SKM-1 treated with dmso at 0.1 percent for 144 hours (cell line): ENCODE measurements around the gene ARHGAP26.
"Not testable (repeated sequence)": the region's sequence is repeated elsewhere in the genome, so short reads cannot be mapped to it uniquely, and the experiment has no call there.

Experiments
- DNase-seq: peaks from one replicate; lab custom pipeline; 2025; ENCODE audit not compliant: unreplicated experiment; lab: John Stamatoyannopoulos, UW

Gene ARHGAP26

DNA sequence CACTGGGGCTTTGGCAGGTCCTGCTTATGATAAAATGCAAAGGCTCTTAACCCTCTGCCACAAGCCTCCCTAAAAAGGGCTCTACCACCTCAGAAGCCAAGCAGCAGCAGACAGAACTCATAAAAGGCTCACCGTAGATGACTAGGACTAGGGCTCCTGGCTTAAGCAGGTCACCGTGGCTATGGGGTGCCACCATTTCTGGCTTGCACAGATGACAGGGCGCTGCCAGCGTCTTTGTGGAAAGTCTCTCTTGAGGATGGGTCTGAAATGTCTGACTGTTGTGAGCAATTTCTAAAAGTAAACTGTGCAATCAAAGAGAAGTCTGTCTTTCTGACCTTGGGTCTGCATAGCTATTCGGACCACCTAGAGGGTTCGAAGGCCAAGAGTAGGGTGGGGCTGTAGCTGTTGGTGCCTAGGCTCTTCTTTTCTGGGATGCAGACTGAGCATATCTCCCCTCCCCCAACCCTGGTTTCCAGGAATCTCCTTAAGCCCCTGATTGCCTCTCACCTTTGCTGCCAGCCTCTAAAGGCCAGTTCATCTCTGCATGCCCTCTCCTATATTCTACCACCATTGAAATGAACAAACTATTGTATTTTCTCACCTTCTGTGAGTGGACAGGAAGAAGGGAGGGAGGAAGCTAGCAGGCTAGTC lies 307.4 kb downstream of the ARHGAP26 start:
- DNase-seq, result no peak

DNA sequence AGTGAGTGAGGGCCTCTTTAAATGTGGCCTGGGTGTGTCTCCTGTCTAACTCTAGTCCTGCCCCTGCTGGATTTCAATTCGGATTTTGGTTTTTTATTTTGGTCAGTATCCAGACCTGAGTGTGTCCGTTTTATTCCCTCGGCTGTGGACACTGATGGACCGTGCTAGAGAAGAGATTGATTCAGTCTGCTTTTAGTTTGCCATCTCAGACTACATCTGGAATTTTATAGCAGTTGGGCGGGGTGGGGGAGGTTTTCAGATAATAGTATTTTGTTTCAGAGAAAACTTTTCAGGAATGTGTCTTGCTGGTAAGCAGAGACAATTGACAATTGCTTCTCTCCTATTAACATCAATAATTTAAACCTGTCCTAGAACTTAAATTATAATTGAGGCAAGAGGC lies 308.1 kb downstream of the ARHGAP26 start:
- no peak for DNase-seq

DNA sequence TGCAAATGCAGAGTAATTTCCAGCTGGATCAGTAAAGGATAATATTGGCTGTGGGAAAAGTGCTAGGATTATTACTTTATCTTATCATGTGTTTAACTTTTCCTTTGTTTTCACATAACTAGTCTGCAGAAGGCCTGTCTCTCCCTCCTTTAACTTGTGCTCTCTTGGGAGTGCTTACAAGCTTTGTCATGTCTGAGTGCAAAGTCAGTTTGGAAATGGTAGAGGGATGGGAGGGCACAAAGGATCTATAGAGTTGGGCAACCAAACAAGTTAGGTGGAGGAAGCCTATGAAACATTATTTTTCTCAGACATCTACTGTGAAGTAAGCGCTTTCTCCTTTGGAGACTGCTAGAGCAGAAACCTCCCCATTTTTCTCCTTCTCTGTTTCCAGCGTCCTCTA lies 308.8 kb downstream of the ARHGAP26 start:
- no peak for DNase-seq

DNA sequence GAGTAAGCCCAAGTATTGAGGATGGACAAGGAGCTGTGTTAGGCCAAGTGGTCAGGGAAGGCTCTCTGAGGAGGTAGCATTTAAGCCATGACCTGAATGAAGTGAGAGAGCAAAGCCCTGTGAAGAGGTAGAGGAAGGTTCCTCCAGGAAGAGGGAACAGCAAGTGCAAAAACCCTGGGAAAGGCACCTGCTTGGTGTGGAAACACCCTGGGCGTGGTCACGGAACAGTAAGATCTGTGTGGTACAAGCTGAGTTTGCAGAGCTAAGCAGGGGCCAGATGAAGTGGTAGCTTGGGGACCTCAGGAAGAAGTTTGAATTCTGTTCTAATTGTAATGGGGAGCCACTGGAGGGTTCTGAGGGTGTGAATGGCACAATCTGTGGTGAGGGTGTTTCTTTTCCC lies 310.2 kb downstream of the ARHGAP26 start:
- DNase-seq, result no peak

DNA sequence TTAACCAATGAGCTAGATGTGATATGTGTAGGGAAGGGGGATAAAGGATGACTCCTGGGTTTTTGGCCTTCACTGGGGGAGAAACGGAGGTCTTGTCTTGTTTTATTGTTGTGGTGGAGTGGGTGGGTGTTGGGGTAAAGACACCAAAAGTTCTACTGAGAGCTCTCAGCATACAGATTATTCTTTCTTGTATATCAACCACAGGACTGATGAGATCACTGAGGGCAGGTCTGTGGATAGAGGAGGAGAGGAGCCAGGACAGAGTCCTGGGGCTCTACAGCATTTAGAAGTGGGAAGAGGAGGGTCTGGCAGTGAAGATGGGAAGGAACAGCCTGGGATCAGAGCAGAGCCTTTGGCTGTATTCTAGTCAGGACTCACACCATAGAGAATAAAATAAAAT lies 310.8 kb downstream of the ARHGAP26 start:
- no peak for DNase-seq

DNA sequence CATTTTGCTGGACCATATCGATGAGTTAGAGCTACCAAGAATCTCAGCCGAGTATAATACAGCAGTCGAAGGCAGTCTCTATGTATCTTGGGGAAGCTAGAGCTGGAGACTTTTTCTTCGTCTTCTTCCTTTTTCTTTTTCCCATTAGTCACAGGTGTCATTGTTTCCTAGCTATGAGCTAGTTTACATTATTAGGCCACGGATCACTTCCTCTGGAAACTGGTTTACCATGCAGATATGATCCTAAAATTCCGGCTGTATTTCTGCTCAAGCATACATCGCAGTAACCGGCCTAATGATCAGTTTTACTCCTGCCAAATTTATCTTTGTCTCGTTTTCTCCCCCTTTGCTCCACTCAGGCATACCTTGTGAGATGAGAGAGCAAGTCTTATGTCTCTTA lies 312.8 kb downstream of the ARHGAP26 start:
- DNase-seq, result no peak

DNA sequence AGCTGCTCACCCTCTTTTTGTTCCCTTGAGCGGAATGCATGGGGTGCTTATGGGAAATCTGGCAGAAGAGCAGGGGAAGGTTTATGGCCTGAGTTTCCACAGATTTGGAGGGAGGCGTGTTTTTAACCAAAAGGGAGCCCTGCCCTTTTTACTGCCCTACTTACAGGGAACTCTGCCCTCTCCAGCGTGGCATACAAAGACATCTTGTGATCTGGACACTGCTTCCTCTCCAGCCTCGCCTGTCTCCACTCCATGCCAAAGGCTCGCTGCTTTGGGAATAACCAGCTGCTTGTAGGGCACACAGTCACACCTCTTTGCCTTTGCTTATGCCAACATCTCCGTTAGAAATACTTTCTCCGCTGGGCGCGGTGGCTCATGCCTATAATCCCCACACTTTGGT lies 314.2 kb downstream of the ARHGAP26 start:
- DNase-seq, result no peak

DNA sequence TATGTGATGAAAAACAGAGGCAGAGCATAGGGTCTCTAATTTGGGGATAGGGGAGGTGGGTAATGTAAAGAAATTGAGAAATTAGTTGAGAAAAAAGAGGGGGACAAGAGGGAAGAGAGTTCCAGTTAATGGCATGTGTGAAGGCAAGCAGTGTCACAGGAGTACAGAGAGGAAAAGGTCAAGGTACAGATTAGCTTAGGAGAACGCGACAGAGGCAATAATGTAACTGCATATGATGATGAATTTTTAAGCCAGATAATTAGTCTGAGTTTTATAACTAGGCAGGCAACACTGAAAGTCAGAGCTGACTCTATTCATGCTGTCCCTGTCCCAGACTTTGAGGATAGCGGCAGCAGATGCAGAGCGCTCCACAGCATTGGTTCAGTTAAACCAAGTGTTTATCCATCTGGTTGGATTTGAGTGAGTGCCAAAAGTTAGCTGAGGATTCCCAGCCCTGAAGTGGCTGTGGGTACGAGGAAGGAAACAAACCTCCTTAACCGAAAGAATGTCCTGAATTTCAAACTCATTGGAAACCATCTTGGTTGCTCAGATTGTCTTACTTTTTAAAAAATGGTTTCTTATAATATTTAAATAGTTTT lies 315.2 kb downstream of the ARHGAP26 start:
- no peak for DNase-seq

DNA sequence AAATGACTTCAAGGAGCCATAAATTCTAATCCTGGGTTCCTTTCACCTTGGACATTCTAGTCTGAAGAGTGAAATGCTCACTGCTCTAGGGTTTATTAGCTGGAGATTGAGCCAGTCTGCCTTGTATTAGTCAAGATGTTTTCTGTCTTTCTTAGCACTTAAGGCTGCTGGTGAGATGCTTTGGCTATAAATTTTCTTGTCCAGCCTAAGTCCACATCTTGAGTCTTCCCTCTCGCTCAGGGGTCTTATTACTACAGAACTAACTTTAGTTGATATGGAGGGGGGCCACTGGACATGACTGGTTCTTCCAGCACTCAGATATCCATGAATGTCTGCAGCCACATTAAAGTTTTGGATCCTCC lies 316.4 kb downstream of the ARHGAP26 start:
- DNase-seq, result no peak

DNA sequence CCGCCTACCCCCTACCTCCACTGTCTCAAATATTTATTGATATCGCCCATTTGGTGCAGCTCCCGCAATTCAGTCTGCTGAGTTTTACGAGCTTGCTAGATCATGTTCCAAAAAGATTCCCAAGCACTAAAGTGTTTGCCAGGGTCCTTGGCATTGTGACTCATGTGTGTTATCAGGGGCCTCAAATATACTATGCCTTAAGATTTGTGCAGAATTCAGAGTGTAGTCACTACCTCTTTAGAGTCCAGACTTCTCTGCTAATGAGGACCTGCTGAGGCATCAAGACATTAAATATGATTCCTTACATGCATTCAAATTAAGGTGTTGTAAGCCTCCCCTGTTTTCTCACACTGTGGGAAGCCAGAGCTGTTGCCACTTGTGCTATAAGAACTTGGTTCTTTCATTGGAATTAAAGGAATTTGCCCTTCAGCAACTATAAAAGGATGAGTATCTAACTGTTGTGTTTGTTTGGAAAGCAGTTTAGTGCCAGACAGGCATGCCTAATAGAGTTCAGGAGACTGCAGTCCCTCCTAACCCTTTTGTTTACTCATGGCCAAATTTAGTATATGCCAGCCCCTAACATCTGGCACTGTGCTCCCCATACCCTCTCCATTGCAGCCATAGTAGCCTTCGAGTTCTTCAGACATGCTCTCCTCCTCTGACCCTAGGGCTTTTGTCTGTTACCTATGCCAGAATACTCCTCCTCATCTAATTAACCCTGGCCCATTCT lies 316.9 kb downstream of the ARHGAP26 start:
- no peak for DNase-seq

DNA sequence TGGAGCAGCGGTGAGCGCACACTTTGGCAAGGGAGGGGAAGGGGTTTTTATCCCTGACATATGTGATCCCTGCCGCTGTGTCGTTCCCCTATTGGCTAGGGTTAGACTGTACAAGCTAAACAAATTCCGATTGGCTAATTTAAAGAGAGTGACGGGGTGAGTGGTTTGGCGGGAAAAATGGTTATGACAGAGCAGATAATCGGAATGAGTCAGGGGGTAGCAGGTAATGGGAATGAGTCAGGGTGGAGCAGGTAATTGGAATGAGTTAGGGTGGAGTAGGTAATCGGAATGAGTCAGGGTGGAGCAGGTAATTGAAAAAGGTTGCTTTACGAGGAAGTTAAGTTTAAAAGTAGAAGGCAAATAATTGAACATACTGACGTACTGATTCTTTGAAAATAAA lies 318.5 kb downstream of the ARHGAP26 start:
- DNase-seq, result not testable (repeated sequence)

DNA sequence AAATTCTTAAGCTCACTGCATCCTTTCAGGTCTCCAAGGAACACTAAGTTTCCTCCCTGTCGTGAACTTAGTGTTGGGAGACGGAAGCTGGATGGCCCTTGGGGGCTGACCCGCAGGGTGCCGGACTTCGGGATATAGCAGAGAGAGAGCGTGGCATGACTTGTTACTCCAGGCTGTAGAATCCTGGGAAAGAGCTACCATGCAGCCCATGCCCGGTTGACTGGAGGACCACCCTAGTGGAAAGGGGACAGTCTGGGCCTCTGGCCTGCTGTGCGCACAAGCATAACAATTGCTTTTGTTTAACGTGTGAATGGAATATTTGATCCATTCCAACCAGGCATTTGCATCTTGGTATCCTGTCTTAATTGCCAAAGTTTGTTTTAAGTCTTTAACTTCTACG lies 319.9 kb downstream of the ARHGAP26 start:
- DNase-seq, result not testable (repeated sequence)

DNA sequence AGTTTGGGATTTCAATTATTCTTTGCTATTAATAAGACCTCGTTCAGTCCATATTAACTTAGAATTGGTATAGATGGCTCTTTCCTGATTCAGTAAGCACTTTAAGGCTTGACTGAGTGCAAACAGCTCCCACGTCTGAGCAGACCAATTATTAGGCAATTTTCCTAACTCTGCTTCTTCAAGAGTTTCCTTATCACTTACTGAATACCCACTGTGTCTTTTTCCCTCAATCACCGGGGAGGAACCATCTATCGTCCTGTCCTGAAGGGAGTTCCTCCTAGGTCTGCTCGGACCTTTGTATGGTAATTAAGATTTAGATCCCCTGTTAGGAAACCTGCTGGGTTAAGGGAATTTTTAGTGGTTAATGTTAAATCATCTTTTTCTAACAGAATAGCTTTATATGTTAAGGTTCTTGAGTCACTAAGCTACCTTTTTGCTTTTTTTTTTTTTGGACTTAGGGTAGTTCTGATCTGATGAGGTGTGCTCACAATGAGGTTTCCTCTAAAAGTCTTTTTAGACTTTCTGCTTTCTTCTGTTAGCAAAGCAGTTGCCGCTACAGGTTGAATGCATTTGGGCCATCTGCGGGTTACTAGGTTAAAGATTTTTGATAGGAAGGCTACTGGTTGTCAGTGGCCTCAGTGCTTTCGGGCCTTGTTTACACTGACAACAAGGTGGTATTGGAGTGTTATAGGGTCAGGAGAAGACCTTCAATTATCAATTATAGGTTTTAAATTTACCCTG lies 322.7 kb downstream of the ARHGAP26 start:
- not testable (repeated sequence) for DNase-seq

DNA sequence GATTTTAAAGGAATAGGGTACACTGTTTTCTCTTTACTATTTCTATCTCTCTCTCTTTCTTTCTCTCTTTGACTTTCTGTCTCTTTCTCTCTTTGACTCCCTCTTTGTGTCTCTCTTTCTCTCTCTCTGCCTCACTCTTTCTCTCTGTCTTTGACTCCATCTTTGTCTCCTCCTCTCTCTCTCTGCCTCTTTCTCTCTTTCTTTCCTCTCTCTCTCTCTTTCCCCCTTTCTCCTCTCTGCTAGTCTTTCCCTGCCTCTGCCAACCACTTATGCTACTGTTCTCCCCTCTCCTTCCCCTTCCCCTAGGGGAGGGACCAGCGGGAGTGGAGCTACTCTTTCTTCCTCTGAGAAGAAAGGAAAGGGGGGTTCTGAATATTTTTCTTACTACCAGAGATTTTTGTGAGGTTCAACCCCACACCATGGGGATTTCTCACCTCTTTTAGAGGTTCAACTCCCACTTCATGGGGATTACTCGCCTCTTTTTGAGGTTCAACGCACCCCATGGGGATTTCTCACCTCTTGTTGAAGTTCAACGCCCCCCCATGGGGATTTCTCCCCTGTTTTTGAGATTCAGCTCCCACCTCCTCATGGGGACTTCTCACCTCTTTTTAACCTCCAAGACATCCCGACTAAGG lies 323.4 kb downstream of the ARHGAP26 start:
- no peak for DNase-seq

DNA sequence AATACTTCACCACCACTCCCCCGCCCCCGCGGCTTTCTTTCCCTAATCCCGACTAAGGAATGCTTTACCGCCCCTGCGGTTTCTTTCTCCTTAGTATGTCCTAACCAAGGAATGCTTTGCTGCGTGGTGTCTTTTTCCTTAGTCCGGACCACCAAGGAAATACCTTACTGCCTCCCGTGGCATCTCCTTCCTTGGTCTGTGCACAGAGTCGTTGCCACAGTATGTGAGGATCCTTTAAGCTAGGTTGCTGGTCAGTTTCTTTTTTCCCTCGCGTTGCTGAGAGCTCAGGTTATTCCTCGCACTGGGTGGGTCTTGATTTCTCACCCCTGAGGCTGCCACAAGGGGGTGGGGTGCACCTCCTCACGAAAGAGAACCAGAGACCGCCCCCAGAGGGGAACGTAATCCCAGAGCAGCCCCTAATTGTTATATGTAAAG lies 323.9 kb downstream of the ARHGAP26 start:
- DNase-seq, result no peak

DNA sequence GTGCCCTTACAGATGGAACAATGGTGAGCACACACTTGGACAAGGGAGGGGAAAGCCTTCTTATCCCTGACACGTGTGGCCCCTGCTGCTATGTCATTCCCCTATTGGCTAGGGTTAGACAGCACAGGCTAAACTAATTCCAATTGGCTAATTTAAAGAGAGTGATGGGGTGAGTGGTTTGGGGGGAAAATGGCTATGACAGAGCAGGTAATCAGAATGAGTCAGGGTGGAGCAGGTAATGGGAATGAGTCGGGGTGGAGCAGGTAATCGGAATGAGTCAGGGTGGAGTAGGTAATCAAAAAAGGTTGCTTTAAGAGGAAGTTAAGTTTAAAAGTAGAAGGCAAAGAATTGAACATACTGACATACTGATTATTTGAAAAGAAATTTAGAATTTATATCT lies 324.4 kb downstream of the ARHGAP26 start:
- DNase-seq, result not testable (repeated sequence)

DNA sequence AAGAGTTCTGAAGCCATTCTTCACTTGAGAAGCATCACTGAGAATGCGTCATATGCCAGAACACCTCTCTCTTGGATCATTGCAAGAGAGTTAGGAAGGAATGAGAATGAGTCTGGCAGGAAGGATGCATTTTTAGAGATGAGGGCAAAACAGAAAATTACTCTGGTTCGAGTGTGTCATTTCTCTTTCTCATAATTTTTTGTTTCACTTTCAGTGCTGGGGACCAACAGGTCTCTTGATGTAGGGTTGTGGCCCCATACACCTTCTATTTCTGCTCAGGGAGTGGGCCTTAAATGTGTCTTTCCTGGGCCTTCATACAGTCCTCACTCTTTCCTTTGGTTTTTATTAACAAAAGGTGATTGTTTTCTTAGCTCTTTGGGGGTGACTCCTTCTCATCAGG lies 330.9 kb downstream of the ARHGAP26 start:
- DNase-seq, result no peak

DNA sequence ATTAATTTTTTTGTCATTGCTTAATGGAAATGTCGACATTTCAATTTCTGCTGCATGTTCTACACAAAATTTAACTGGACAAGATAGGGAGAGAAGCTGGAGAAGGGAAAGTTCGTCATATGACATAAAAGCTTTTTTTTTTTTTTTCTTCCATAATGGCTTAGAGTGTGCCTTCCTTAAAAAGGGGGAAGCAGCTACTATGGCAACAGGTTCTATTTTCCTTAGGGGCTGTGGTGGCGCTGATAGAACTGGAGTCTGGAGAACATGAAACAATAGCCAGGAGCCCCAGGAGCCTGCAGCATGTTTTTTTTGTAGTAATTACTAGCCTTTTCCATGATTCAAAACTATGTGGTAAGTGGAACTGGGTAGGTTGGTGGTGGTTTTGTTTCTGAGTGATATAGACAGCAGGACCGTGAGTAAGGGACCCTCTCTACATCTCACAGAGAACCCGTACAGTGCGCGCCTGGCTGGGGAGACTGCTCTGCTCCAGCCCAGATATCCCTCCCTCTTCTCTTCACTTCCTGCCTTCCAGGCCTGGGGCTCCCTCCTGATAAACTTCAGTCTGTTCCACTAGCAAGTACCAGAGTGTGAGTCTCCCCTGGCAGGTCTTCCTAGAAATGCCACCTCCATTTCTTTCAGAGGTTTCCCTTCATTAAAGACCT lies 331.7 kb downstream of the ARHGAP26 start:
- DNase-seq, result no peak

DNA sequence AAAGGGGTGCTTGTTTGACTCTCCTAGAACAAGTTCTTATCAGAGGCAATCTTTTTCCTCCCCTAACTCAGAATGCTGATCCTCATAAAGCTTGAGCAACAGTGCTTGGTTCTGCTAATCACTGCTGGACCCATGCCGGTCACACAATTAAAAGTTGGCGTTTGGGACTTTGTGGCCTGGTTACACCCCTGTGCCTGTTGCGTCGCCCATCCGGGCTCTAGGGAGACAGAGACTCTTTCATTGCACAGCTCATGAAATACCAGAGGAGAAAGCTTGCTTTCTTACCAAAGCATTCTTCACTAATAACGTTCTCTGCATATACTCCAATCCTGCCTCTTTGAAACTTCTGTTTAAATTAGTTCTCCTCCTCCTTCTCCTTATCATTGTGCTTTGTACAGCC lies 332.2 kb downstream of the ARHGAP26 start:
- no peak for DNase-seq

DNA sequence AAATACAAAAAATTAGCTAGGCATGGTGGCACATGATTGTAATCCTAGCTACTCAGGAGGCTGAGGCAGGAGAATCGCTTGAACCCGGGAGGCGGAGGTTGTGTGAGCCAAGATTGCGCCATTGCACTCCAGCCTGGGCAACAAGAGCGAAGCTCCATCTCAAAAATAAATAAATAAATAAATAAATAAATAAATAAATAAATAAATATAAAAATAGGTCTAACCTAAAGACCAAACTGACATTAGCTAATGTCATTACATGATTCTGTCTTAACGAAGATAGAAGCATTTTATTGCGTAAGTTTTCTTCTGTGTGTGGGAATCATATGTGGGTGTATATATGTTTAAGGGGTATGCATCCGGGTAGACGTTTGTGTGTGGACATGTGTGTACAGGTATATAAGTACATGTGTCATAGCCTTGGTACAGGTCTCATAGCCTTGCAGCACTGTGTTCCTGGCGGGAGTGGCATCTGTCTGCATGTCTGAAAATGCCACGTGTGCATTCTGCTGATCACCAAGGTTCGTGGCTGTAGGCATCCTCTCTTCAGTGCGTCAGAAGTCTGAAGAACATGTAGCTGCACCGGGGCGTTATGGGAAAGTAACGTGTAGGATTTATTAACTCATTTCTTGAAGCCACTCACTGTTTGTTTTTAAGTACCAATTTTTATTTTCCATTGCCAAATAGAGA lies 335.2 kb downstream of the ARHGAP26 start:
- no peak for DNase-seq
